ENCODE data around the gene NRTN.
"Not testable (repeated sequence)": the region's sequence is repeated elsewhere in the genome, so short reads cannot be mapped to it uniquely, and the experiment has no call there.

DNA sequence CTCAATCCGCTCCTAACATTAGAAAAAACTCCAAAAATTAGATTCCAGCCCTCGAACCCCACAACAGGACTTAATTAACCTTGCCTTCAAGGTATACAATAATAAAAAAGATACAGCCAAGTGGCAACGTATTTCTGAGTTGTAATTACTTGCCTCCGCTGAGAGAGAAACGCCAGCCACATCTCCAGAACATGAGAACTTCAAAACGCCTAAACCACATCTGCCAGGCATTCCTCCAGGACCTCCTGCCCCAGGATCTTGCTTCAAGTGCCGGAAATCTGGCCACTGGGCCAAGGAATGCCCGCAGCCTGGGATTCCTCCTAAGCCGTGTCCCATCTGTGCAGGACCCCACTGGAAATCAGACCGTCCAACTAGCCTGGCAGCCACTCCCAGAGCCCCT is 49.3 kb downstream of the NRTN start:
- TF ChIP-seq, protein P1, sequence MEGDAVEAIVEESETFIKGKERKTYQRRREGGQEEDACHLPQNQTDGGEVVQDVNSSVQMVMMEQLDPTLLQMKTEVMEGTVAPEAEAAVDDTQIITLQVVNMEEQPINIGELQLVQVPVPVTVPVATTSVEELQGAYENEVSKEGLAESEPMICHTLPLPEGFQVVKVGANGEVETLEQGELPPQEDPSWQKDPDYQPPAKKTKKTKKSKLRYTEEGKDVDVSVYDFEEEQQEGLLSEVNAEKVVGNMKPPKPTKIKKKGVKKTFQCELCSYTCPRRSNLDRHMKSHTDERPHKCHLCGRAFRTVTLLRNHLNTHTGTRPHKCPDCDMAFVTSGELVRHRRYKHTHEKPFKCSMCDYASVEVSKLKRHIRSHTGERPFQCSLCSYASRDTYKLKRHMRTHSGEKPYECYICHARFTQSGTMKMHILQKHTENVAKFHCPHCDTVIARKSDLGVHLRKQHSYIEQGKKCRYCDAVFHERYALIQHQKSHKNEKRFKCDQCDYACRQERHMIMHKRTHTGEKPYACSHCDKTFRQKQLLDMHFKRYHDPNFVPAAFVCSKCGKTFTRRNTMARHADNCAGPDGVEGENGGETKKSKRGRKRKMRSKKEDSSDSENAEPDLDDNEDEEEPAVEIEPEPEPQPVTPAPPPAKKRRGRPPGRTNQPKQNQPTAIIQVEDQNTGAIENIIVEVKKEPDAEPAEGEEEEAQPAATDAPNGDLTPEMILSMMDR (conservative IDR thresholded peaks at IDR 0.05; ENCODE audit: low read length), result not testable (repeated sequence)
- TF ChIP-seq EZH2phosphoT487 (IDR thresholded peaks at IDR 0.05; ENCODE audit: borderline replicate concordance), result not testable (repeated sequence)
